CD8-positive, alpha-beta memory T cell (primary cell): ENCODE data around the gene SMIM10L2A. TPM values are rescaled to one million over a fixed set of nuclear protein-coding genes. Genes with fewer than 3 reads are reported as not detected.
"Not testable (repeated sequence)": the region's sequence is repeated elsewhere in the genome, so short reads cannot be mapped to it uniquely, and the experiment has no call there.

ENCODE experiments used
- CTCF ChIA-PET: fragments of 350-600 bp; sonication (Branson Sonifier 250); formaldehyde crosslinking; loops from one replicate; lab custom pipeline; 2021; ENCODE audit warnings: antibody characterized with exemption; lab: Charles Lee
- POLR2A ChIA-PET: fragments of 350-600 bp; sonication (Branson Sonifier 250); formaldehyde crosslinking; loops from one replicate; lab custom pipeline; 2021; ENCODE audit warnings: antibody characterized with exemption; lab: Charles Lee
- DNase-seq, 5 donors: peaks; one replicate each; pipeline versions ENCODE4 v3.0.0 to v3.0.0-alpha.2; 2020 to 2022; ENCODE audit warnings: mixed read lengths in 1 of 5
- H3K27ac ChIP-seq: one replicate; pipeline ENCODE4 v1.7.0; 2013; ENCODE audit warnings: low read depth, mild to moderate bottlenecking, low read length, moderate library complexity
- H3K27me3 ChIP-seq: 2 replicates; pipeline ENCODE4 v1.7.0; 2013; ENCODE audit warnings: low read length, mild to moderate bottlenecking; ENCODE audit not compliant: insufficient read depth, poor library complexity, severe bottlenecking
- H3K36me3 ChIP-seq: 2 replicates; pipeline ENCODE4 v1.7.0; 2013; ENCODE audit warnings: mild to moderate bottlenecking, low read length, moderate library complexity; ENCODE audit not compliant: insufficient read depth
- H3K4me1 ChIP-seq: 2 replicates; pipeline ENCODE4 v1.7.0; 2013; ENCODE audit warnings: mild to moderate bottlenecking, low read length, moderate library complexity; ENCODE audit not compliant: insufficient read depth
- H3K4me3 ChIP-seq: 2 replicates; pipeline ENCODE4 v1.7.0; 2013; ENCODE audit warnings: mild to moderate bottlenecking, low read length
- H3K9me3 ChIP-seq: 2 replicates; pipeline ENCODE4 v1.7.0; 2013; ENCODE audit warnings: mild to moderate bottlenecking, low read length
- H3K27ac Mint-ChIP-seq, 8 donors: one replicate each; pipeline ENCODE4 v1.8.0; 2020 to 2021; ENCODE audit warnings: mixed read lengths in 8 of 8, mild to moderate bottlenecking in 6 of 8, inconsistent platforms in 3 of 8, moderate library complexity in 3 of 8
- H3K27me3 Mint-ChIP-seq, 2 donors: one replicate each; pipeline ENCODE4 v1.8.0; 2020 to 2021; ENCODE audit warnings: mixed read lengths in 2 of 2, mild to moderate bottlenecking in 1 of 2, moderate library complexity in 1 of 2
- H3K36me3 Mint-ChIP-seq, 3 donors: one replicate each; pipeline ENCODE4 v1.8.0; 2020 to 2021; ENCODE audit warnings: mixed read lengths in 3 of 3, inconsistent platforms in 1 of 3, mild to moderate bottlenecking in 1 of 3
- H3K4me1 Mint-ChIP-seq, 3 donors: one replicate each; pipeline ENCODE4 v1.8.0; 2020 to 2021; ENCODE audit warnings: mixed read lengths in 3 of 3, inconsistent platforms in 1 of 3, mild to moderate bottlenecking in 1 of 3
- H3K4me3 Mint-ChIP-seq, 7 donors: one replicate each; pipeline ENCODE4 v1.8.0; 2020 to 2021; ENCODE audit warnings: mixed read lengths in 7 of 7, mild to moderate bottlenecking in 6 of 7, moderate library complexity in 4 of 7, inconsistent platforms in 2 of 7
- H3K9me3 Mint-ChIP-seq, 5 donors: one replicate each; pipeline ENCODE4 v1.8.0; 2020 to 2022; ENCODE audit warnings: mixed read lengths in 5 of 5, mild to moderate bottlenecking in 3 of 5, moderate library complexity in 2 of 5, inconsistent platforms in 1 of 5
- polyA plus RNA-seq: library from polyadenylated mRNA; unstranded; fragments of 300-500 nt; fragmentation: Illumina TruSeq; gene quantifications from one replicate; pipeline ENCODE4 v1.2.3, GENCODE V29; 2021
- total RNA-seq, 2 experiments: library from RNA; stranded (reverse); gene quantifications; one replicate each; pipeline ENCODE4 v1.2.3, GENCODE V29; 2021

SMIM10L2A gene
- total and polyA plus RNA-seq, 3 experiments from 2014 or later = 0.10 to 0.62 (median 0.48) TPM

DNA sequence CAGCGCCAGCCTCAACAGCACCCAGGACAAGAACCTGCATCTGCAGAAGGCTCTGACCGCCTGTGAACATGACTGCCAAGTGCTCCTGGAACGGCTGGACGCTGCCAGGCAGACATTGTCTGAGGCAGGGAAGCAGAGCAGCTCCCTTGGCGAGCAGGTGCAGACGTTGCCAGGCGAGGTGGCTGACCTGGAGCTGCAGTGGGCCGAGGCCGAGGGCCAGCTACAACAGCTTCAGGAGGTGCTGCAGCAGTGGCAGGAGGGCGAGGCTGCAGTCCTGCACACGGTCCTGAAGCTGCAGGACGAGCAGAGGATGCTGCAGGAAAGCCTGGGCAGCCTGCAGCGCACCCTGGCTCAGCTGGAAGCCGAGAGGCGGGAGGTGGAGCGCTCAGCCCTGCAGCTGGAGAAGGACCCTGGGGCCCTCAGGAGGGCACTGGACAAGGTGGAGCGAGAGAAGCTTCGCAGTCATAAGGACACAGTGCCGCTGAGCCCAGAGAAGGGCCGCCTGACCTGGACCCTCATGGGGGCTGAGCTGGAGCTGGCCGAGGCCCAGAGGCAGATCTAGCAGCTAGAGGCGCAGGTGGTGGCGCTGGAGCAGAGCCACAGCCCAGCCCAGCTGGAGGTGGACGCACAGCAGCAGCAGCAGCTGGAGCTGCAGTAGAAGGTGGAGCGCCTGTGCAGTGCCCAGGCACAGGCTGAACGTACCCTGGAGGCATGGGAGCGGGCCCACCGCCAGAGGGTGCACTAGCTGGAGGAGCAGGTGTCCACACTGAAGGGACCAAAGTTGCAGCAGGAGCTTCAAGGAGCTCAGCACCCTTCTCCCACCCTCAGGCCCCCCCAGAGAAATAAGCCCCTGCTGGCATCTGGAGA, 16.4 kb downstream of the SMIM10L2A start:
- Histone ChIP-seq H3K4me3 (no peak overlapping the region), H3K27me3 (no peaks in the 10 kb centered on the region), H3K9me3 (no peaks in the 10 kb centered on the region), H3K27ac (no peak overlapping the region), H3K36me3 (no peaks in the 10 kb centered on the region), H3K4me1 (no peaks in the 10 kb centered on the region)
- Mint-ChIP-seq H3K9me3 (no peaks in the 10 kb centered on the region), H3K4me3 (no peak overlapping the region), H3K27ac (no peak overlapping the region), H3K4me1 (no peaks in the 10 kb centered on the region), H3K27me3 (peaks cover 0 to 4% of the 10 kb centered on the region in 2 donors), H3K36me3 (no peaks in the 10 kb centered on the region)
- ChIA-PET POLR2A (no interaction called here), CTCF (no interaction called here)
- no peak for DNase-seq

DNA sequence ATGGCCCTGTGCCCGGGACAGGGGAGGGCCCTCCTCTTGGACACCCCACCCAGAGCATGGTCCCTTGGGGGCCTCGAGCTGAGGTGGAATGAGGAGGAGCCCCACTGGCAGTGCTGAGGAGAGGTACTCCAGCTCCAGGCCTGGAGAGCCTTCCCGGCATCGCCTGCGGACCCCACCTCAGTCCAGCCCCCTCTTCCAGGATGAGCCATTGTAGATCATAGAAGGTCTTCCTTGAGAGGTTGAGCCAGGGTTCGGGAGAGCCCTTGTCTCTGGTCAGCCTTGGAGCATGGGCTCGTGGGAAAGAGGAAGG, 16.9 kb downstream of the SMIM10L2A start:
- no peak for DNase-seq
- Histone ChIP-seq H3K27me3 (no peaks in the 10 kb centered on the region), H3K27ac (no peak overlapping the region), H3K4me3 (no peak overlapping the region), H3K9me3 (no peaks in the 10 kb centered on the region), H3K4me1 (no peaks in the 10 kb centered on the region), H3K36me3 (no peaks in the 10 kb centered on the region)
- ChIA-PET POLR2A (no interaction called here), CTCF (no interaction called here)
- no peak overlapping the region for H3K4me3 Mint-ChIP-seq
- no peaks in the 10 kb centered on the region for H3K36me3 Mint-ChIP-seq
- no peaks in the 10 kb centered on the region for H3K4me1 Mint-ChIP-seq
- H3K9me3 Mint-ChIP-seq = no peaks in the 10 kb centered on the region
- H3K27ac Mint-ChIP-seq = no peak overlapping the region
- H3K27me3 Mint-ChIP-seq = peaks cover 0 to 4% of the 10 kb centered on the region in 2 donors

- no peaks in the 10 kb centered on the region for H3K4me1 Mint-ChIP-seq
- H3K27me3 Mint-ChIP-seq = peaks cover 0 to 19% of the 10 kb centered on the region in 2 donors
- H3K36me3 ChIP-seq = no peaks in the 10 kb centered on the region
- H3K36me3 Mint-ChIP-seq = peaks cover 0 to under 1% (median 0%) of the 10 kb centered on the region in 3 donors
- no peak overlapping the region for H3K27ac Mint-ChIP-seq
- DNase-seq = no peak
- CTCF ChIA-PET = no interaction called here
- H3K9me3 Mint-ChIP-seq = no peaks in the 10 kb centered on the region
- POLR2A ChIA-PET = no interaction called here
- no peaks in the 10 kb centered on the region for H3K9me3 ChIP-seq
- H3K4me3 ChIP-seq = no peak overlapping the region
- H3K4me3 Mint-ChIP-seq = peak overlapping the region in 1 of 7 donors; percentile 6
- no peaks in the 10 kb centered on the region for H3K4me1 ChIP-seq
- no peaks in the 10 kb centered on the region for H3K27me3 ChIP-seq
- no peak overlapping the region for H3K27ac ChIP-seq
These were observed 28.1 kb downstream of the SMIM10L2A start for GRCh38 chrX:135449637-135450550.

DNA sequence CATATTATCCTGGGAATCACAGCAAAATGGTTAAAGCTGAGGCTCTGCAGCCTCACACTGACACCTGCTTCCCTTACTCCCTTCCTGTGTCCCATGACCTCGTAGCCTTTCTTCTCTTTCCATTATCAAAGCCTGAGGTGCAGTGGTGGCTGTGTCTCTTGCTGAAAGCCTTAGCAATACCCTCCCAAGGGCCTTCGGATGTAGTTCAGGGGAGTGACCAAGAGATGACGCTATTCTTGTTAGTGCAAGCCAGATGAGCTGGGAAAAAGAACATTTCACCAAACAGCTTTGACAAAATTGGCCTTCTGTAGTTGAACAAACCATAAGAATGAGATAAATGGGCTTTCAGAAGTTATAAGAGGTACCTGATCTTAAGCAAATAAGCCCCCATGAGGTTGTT, 31.6 kb downstream of the SMIM10L2A start:
- H3K9me3 ChIP-seq = no peaks in the 10 kb centered on the region
- H3K4me1 ChIP-seq = no peaks in the 10 kb centered on the region
- peaks cover 0 to 3% (median 0%) of the 10 kb centered on the region in 3 donors for H3K36me3 Mint-ChIP-seq
- H3K4me3 ChIP-seq = no peak overlapping the region
- no peak overlapping the region for H3K27ac Mint-ChIP-seq
- peaks cover 0 to 6% (median 0%) of the 10 kb centered on the region in 5 donors for H3K9me3 Mint-ChIP-seq
- no peak for DNase-seq
- no peaks in the 10 kb centered on the region for H3K4me1 Mint-ChIP-seq
- no peaks in the 10 kb centered on the region for H3K27me3 ChIP-seq
- no peak overlapping the region for H3K27ac ChIP-seq
- H3K36me3 ChIP-seq = no peaks in the 10 kb centered on the region
- ChIA-PET CTCF (no interaction called here), POLR2A (no interaction called here)
- peaks cover 5 to 22% of the 10 kb centered on the region in 2 donors for H3K27me3 Mint-ChIP-seq
- H3K4me3 Mint-ChIP-seq = no peak overlapping the region

DNA sequence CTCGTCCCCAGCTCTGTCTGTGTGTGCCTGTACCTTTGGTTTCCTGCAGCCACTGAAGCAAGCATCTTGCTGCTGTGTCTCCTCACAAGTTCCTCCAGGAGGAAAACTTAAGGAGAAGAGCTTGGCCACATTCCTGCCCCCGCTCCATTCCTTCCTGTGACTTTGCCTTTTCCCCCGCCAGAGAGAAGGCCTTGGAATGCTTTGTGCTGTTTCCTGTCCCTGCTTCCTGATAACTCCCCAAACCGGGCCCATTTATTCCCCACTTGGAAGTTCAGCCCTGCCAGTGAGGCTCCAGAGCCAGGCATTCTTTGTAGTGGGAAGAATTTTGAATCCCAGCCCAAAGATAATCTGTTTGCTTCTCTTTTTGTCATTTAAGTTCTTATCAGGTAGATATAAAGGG, 33.1 kb downstream of the SMIM10L2A start:
- no peaks in the 10 kb centered on the region for H3K9me3 ChIP-seq
- H3K36me3 ChIP-seq = no peaks in the 10 kb centered on the region
- H3K4me3 ChIP-seq = no peak overlapping the region
- Mint-ChIP-seq H3K9me3 (peaks cover 0 to 6% (median 0%) of the 10 kb centered on the region in 5 donors), H3K27ac (no peak overlapping the region), H3K27me3 (peaks cover 5 to 24% of the 10 kb centered on the region in 2 donors), H3K4me1 (no peaks in the 10 kb centered on the region), H3K36me3 (peaks cover 0 to 3% (median 0%) of the 10 kb centered on the region in 3 donors), H3K4me3 (no peak overlapping the region)
- CTCF ChIA-PET = no interaction called here
- no peaks in the 10 kb centered on the region for H3K4me1 ChIP-seq
- POLR2A ChIA-PET = no interaction called here
- no peak for DNase-seq
- no peaks in the 10 kb centered on the region for H3K27me3 ChIP-seq
- no peak overlapping the region for H3K27ac ChIP-seq

GRCh38 chrX:135461756-135462155, 40.0 kb downstream of the SMIM10L2A start:
- H3K27ac ChIP-seq, H3K4me1 ChIP-seq, H3K27me3 ChIP-seq, H3K4me1 Mint-ChIP-seq, H3K27ac Mint-ChIP-seq, CTCF ChIA-PET, H3K9me3 Mint-ChIP-seq, H3K4me3 Mint-ChIP-seq, H3K4me3 ChIP-seq, H3K36me3 ChIP-seq, H3K36me3 Mint-ChIP-seq, DNase-seq, H3K9me3 ChIP-seq, POLR2A ChIA-PET: not testable (repeated sequence)
- peaks cover 5 to 11% of the 10 kb centered on the region in 2 donors for H3K27me3 Mint-ChIP-seq

DNA sequence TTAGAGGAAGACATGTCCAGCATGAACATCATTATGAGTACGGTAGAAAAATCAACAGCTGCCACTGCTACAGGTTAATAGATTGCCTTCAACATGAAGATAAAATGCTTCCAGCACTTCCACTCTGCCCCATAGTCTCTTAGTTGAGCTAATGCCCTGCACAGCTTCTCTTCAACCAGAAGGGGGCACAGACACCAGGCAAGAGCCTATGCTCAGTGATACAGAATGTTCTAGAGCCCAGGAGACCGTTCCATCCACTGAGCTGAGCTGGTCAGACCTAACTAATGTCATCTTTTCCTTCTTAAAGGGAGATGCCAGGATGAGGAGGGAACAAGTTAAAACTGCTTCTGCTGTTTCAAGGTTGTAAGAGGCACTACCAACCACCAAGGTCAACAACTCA, 42.2 kb downstream of the SMIM10L2A start:
- H3K27ac Mint-ChIP-seq = no peak overlapping the region
- H3K9me3 Mint-ChIP-seq = no peaks in the 10 kb centered on the region
- H3K36me3 Mint-ChIP-seq = no peaks in the 10 kb centered on the region
- no peaks in the 10 kb centered on the region for H3K36me3 ChIP-seq
- no peaks in the 10 kb centered on the region for H3K27me3 ChIP-seq
- ChIA-PET CTCF (no interaction called here), POLR2A (no interaction called here)
- DNase-seq = peak in 1 of 5 donors; percentile 8
- no peaks in the 10 kb centered on the region for H3K9me3 ChIP-seq
- H3K4me3 ChIP-seq = no peak overlapping the region
- no peak overlapping the region for H3K4me3 Mint-ChIP-seq
- no peak overlapping the region for H3K27ac ChIP-seq
- no peaks in the 10 kb centered on the region for H3K4me1 Mint-ChIP-seq
- no peaks in the 10 kb centered on the region for H3K4me1 ChIP-seq
- peaks cover 0 to 7% of the 10 kb centered on the region in 2 donors for H3K27me3 Mint-ChIP-seq

- no peaks in the 10 kb centered on the region for H3K36me3 ChIP-seq
- H3K27me3 ChIP-seq = no peaks in the 10 kb centered on the region
- H3K36me3 Mint-ChIP-seq = no peaks in the 10 kb centered on the region
- no peak overlapping the region for H3K27ac ChIP-seq
- no peaks in the 10 kb centered on the region for H3K9me3 Mint-ChIP-seq
- no peak overlapping the region for H3K4me3 ChIP-seq
- no peak overlapping the region for H3K27ac Mint-ChIP-seq
- no peaks in the 10 kb centered on the region for H3K4me1 ChIP-seq
- H3K4me1 Mint-ChIP-seq = peaks cover 2 to 7% (median 5%) of the 10 kb centered on the region in 3 donors
- no peak for DNase-seq
- H3K27me3 Mint-ChIP-seq = peaks cover 0 to 3% of the 10 kb centered on the region in 2 donors
- no peaks in the 10 kb centered on the region for H3K9me3 ChIP-seq
- no peak overlapping the region for H3K4me3 Mint-ChIP-seq
- ChIA-PET POLR2A (no interaction called here), CTCF (no interaction called here)
These were observed 54.6 kb downstream of the SMIM10L2A start for GRCh38 chrX:135476378-135476777.
